BLaER1 treated with 17β-estradiol and CSF1 and Interleukin-3, amounts not matched to agents 10 nM and 100 nM (cell line): ENCODE results near the gene POU1F1.

Experiments used
- H3K27ac ChIP-seq, 11 experiments: shearing (Covaris generic); formaldehyde crosslinking; 2 replicates each; pipeline ENCODE4 v1.8.1; 2022
- H3K27me3 ChIP-seq, 11 experiments: shearing (Covaris generic); formaldehyde crosslinking; 2 replicates each; pipeline ENCODE4 v1.8.1; 2022
- H3K36me3 ChIP-seq, 11 experiments: shearing (Covaris generic); formaldehyde crosslinking; 2 replicates each; pipeline ENCODE4 v1.8.1; 2022
- H3K4me1 ChIP-seq, 10 experiments: shearing (Covaris generic); formaldehyde crosslinking; 2 replicates each; pipeline ENCODE4 v1.8.1; 2022
- H3K4me2 ChIP-seq, 11 experiments: shearing (Covaris generic); formaldehyde crosslinking; 2 replicates each; pipeline ENCODE4 v1.8.1; 2022
- H3K4me3 ChIP-seq, 10 experiments: shearing (Covaris generic); formaldehyde crosslinking; 2 replicates each; pipeline ENCODE4 v1.8.1; 2022
- H3K9ac ChIP-seq, 11 experiments: shearing (Covaris generic); formaldehyde crosslinking; 2 replicates each; pipeline ENCODE4 v1.8.1; 2022
- H3K9me3 ChIP-seq, 11 experiments: shearing (Covaris generic); formaldehyde crosslinking; replicated peaks in 1 of 11; 2 replicates each; pipeline ENCODE4 v1.8.1; 2022
- H4K20me1 ChIP-seq, 11 experiments: shearing (Covaris generic); formaldehyde crosslinking; 2 replicates each; pipeline ENCODE4 v1.8.1; 2022
- Cebpa-rat ChIP-seq, 11 experiments: shearing (Covaris generic); IDR thresholded peaks; 2 replicates each; pipeline ENCODE4 v1.8.1; 2022

The POU1F1 gene, protein sequence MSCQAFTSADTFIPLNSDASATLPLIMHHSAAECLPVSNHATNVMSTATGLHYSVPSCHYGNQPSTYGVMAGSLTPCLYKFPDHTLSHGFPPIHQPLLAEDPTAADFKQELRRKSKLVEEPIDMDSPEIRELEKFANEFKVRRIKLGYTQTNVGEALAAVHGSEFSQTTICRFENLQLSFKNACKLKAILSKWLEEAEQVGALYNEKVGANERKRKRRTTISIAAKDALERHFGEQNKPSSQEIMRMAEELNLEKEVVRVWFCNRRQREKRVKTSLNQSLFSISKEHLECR

GRCh38 chr3:87276484-87276883, at the start of gene POU1F1:
TSS of gene POU1F1 (minus strand) at chr3:87276584. CDS start at chr3:87276462, 122 bp downstream.
- H3K4me3 ChIP-seq: no peak within 1 kb of the TSS
- no peaks in the 10 kb centered on the region for H4K20me1 ChIP-seq
- no peaks in the 10 kb centered on the region for H3K9me3 ChIP-seq
- TF ChIP-seq Cebpa-rat (IDR thresholded peaks at IDR 0.05): no peak
- no peaks in the 10 kb centered on the region for H3K36me3 ChIP-seq
- no peaks in the 10 kb centered on the region for H3K27me3 ChIP-seq
- no peak within 1 kb of the TSS for H3K4me2 ChIP-seq
- H3K9ac ChIP-seq: no peak within 1 kb of the TSS
- H3K4me1 ChIP-seq: peaks cover under 1 to 23% (median 3%) of the 10 kb centered on the region in 10 experiments
- no peak within 1 kb of the TSS for H3K27ac ChIP-seq

- Histone ChIP-seq H3K36me3 (no peaks in the 10 kb centered on the region), H3K9me3 (peaks cover 0 to 3% (median 0%) of the 10 kb centered on the region in 11 experiments; a peak in 1 of 22 replicates), H3K9ac (no peak overlapping the region), H3K4me1 (no peaks in the 10 kb centered on the region), H3K27ac (no peak overlapping the region), H3K4me2 (no peak overlapping the region), H4K20me1 (no peaks in the 10 kb centered on the region), H3K27me3 (no peaks in the 10 kb centered on the region), H3K4me3 (no peak overlapping the region)
- TF ChIP-seq Cebpa-rat (IDR thresholded peaks at IDR 0.05): no peak
Observed at GRCh38 chr3:87324609-87325008, 48.2 kb upstream of the POU1F1 start.

DNA sequence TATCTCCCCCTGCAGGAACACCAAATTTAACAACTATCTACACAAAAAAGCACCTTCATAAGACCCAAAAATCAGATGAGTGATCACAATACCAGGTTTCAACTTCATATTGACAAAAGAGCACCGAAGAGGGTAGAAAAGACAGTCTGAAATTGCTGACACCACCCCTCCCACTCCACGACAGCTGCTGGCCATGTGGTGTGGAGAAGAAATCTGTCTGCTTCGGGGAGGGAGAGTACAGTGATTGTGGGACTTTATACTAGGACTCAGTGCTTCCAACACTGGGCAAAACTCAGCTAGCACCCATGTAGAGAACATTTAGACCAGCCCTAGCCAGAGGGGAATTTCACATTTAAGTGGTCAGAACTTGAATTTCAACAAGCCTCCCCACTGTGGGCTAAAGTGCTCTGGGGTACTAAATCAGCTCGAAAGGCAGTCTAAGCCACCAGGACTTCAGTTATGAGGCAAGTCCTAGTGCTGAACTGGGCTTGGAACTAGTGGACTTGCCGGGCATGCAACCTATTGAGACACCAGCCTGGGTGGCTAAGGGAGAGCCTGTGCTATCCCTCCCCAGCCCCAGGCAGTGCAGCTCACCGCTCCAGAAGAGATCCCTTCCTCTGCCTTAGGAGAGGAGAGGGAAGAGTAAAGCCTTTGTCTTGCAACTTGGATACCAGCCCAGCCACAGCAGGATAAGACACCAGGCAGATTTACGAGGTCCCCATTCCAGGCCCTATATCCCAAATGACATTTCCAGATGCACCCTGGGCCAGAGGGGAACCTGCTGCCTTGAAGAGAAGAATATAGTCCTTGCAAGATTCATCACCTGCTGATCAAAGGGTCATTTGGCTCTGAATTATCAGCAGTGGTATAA, 44.6 kb upstream of the POU1F1 start:
- peaks cover 0 to 3% (median 0%) of the 10 kb centered on the region in 11 experiments; a peak in 1 of 22 replicates for H3K9me3 ChIP-seq
- H3K4me3 ChIP-seq: no peak overlapping the region
- no peak overlapping the region for H3K27ac ChIP-seq
- no peaks in the 10 kb centered on the region for H4K20me1 ChIP-seq
- H3K4me2 ChIP-seq: no peak overlapping the region
- no peaks in the 10 kb centered on the region for H3K4me1 ChIP-seq
- no peak overlapping the region for H3K9ac ChIP-seq
- no peaks in the 10 kb centered on the region for H3K36me3 ChIP-seq
- TF ChIP-seq Cebpa-rat (IDR thresholded peaks at IDR 0.05): no peak
- H3K27me3 ChIP-seq: no peaks in the 10 kb centered on the region

- Histone ChIP-seq H3K9ac (no peak overlapping the region), H3K4me3 (no peak overlapping the region), H3K36me3 (no peaks in the 10 kb centered on the region), H4K20me1 (no peaks in the 10 kb centered on the region), H3K4me1 (no peaks in the 10 kb centered on the region), H3K27me3 (no peaks in the 10 kb centered on the region), H3K4me2 (no peak overlapping the region), H3K9me3 (no peaks in the 10 kb centered on the region), H3K27ac (no peak overlapping the region)
- no peak for TF ChIP-seq Cebpa-rat (IDR thresholded peaks at IDR 0.05)
Observed at GRCh38 chr3:87318617-87319021, 42.2 kb upstream of the POU1F1 start.

- no peaks in the 10 kb centered on the region for H3K36me3 ChIP-seq
- H3K27me3 ChIP-seq: no peaks in the 10 kb centered on the region
- no peaks in the 10 kb centered on the region for H3K9me3 ChIP-seq
- no peaks in the 10 kb centered on the region for H3K4me1 ChIP-seq
- H3K4me2 ChIP-seq: no peak overlapping the region
- H3K27ac ChIP-seq: no peak overlapping the region
- H4K20me1 ChIP-seq: no peaks in the 10 kb centered on the region
- no peak overlapping the region for H3K4me3 ChIP-seq
- no peak overlapping the region for H3K9ac ChIP-seq
- no peak for TF ChIP-seq Cebpa-rat (IDR thresholded peaks at IDR 0.05)
Observed at GRCh38 chr3:87317779-87318178, 41.4 kb upstream of the POU1F1 start.

DNA sequence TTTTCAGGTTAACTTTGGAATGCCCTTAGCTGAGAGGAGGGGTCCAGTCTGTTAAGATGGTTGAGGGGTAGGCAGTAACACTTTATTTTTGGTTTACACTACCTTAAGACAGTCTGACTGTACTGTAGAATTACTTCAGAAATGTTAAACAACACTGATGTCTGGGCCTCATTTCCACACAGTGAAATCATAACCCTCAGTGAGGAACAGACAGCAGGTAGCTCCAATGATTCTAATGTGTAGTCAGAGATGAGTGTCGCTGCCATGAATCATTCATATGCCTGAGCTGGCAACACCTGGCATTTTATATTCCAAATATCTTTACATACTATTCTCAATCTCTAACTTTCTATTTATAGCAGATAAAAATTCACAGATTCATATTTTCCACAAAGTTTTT, 37.3 kb upstream of the POU1F1 start:
- no peak for TF ChIP-seq Cebpa-rat (IDR thresholded peaks at IDR 0.05)
- Histone ChIP-seq H3K36me3 (no peaks in the 10 kb centered on the region), H4K20me1 (no peaks in the 10 kb centered on the region), H3K9me3 (no peaks in the 10 kb centered on the region), H3K9ac (no peak overlapping the region), H3K27me3 (no peaks in the 10 kb centered on the region), H3K4me1 (no peaks in the 10 kb centered on the region), H3K27ac (no peak overlapping the region), H3K4me2 (no peak overlapping the region), H3K4me3 (no peak overlapping the region)

GRCh38 chr3:87311309-87311708, 34.9 kb upstream of the POU1F1 start:
- no peak overlapping the region for H3K27ac ChIP-seq
- TF ChIP-seq Cebpa-rat (IDR thresholded peaks at IDR 0.05): no peak

GRCh38 chr3:87309601-87310000, 33.2 kb upstream of the POU1F1 start:
- no peak overlapping the region for H3K9ac ChIP-seq
- no peak for TF ChIP-seq Cebpa-rat (IDR thresholded peaks at IDR 0.05)
- no peak overlapping the region for H3K27ac ChIP-seq
- no peaks in the 10 kb centered on the region for H3K4me1 ChIP-seq
- H3K27me3 ChIP-seq: no peaks in the 10 kb centered on the region
- 0 out of 22 replicates have a peak, but pooled peaks cover 0 to 2% (median 0%) of the 10 kb centered on the region in 11 experiments for H3K9me3 ChIP-seq
- H3K36me3 ChIP-seq: no peaks in the 10 kb centered on the region
- H4K20me1 ChIP-seq: no peaks in the 10 kb centered on the region
- H3K4me3 ChIP-seq: no peak overlapping the region
- no peak overlapping the region for H3K4me2 ChIP-seq

More at GRCh38 chr3:87311309-87311708, 34.9 kb upstream of the POU1F1 start:
- Histone ChIP-seq H3K9ac (no peak overlapping the region), H3K36me3 (no peaks in the 10 kb centered on the region), H3K9me3 (no peaks in the 10 kb centered on the region), H3K4me3 (no peak overlapping the region), H4K20me1 (no peaks in the 10 kb centered on the region), H3K4me1 (no peaks in the 10 kb centered on the region), H3K27me3 (no peaks in the 10 kb centered on the region), H3K4me2 (no peak overlapping the region)

GRCh38 chr3:87307805-87308204, 31.4 kb upstream of the POU1F1 start:
- no peaks in the 10 kb centered on the region for H3K36me3 ChIP-seq
- no peak for TF ChIP-seq Cebpa-rat (IDR thresholded peaks at IDR 0.05)
- H3K27me3 ChIP-seq: no peaks in the 10 kb centered on the region
- no peak overlapping the region for H3K4me2 ChIP-seq
- H4K20me1 ChIP-seq: no peaks in the 10 kb centered on the region
- 0 out of 22 replicates have a peak, but pooled peaks cover 0 to 2% (median 0%) of the 10 kb centered on the region in 11 experiments for H3K9me3 ChIP-seq
- no peak overlapping the region for H3K4me3 ChIP-seq
- no peak overlapping the region for H3K9ac ChIP-seq
- no peaks in the 10 kb centered on the region for H3K4me1 ChIP-seq
- no peak overlapping the region for H3K27ac ChIP-seq
